ENCODE results near the gene GSTO2. TPM values are rescaled to one million over a fixed set of nuclear protein-coding genes. Genes with fewer than 3 reads are reported as not detected.

GSTO2 gene
- total RNA-seq, 6 experiments from 2014 or later: 2.5 to 15.0 (median 12.3) TPM

DNA sequence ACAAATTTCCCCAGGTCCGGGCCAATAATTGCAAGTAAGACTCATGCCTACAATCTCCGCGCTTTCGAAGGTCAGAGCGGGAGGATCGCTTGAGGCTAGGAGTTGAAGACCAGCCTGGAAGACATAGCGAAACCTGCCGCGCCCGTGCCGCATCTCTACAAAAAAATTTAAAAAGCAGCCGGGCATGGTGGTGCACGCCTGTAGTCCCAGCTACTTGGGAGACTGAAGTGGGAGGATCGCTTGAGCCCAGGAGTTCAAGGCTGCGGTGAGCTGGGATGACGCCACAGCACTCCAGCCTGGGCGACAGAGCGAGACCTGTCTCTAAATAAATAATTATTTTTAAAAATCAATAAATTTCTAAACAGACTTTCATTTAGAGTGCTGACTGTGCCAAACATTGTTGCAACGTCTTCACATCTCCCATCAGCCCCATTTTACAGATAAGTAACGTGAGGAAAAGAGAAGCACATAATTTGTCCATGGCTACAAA, 36.3 kb upstream of the GSTO2 start:
- Mint-ChIP-seq H3K9me3 (no peaks in the 10 kb centered on the region), H3K4me1 (ENCODE audit: low read depth) (peaks cover 16% of the 10 kb centered on the region), H3K27me3 (ENCODE audit: insufficient read depth) (peaks cover 2% of the 10 kb centered on the region), H3K27ac (peak overlapping the region; percentile 80; the same call in 1 of the 2 replicates), H3K36me3 (ENCODE audit: low read depth) (no peaks in the 10 kb centered on the region), H3K4me3 (peak overlapping the region; percentile 92)
- DNase-seq: no peak
- TF ChIP-seq, protein P1, sequence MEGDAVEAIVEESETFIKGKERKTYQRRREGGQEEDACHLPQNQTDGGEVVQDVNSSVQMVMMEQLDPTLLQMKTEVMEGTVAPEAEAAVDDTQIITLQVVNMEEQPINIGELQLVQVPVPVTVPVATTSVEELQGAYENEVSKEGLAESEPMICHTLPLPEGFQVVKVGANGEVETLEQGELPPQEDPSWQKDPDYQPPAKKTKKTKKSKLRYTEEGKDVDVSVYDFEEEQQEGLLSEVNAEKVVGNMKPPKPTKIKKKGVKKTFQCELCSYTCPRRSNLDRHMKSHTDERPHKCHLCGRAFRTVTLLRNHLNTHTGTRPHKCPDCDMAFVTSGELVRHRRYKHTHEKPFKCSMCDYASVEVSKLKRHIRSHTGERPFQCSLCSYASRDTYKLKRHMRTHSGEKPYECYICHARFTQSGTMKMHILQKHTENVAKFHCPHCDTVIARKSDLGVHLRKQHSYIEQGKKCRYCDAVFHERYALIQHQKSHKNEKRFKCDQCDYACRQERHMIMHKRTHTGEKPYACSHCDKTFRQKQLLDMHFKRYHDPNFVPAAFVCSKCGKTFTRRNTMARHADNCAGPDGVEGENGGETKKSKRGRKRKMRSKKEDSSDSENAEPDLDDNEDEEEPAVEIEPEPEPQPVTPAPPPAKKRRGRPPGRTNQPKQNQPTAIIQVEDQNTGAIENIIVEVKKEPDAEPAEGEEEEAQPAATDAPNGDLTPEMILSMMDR (IDR thresholded peaks at IDR 0.05): no peak

DNA sequence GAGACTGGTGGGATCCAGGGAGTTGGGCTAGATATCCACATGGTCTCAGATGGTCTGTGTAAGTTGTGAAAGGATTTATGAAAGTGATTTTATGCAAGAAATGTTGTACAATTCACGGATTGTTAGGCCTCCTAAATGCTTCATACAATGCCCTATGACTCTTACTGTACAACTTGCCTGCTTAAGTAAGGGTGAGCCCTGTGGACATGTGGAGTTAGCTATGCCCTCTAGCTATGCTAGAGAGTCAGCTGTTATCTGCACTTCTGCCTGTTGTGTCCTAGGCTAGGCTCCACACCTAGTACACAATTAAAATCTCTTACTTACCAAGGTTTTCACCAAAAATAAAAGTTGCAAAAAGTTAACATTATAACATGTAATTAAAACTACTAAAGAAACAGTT, 35.2 kb upstream of the GSTO2 start:
- DNase-seq: no peak

DNA sequence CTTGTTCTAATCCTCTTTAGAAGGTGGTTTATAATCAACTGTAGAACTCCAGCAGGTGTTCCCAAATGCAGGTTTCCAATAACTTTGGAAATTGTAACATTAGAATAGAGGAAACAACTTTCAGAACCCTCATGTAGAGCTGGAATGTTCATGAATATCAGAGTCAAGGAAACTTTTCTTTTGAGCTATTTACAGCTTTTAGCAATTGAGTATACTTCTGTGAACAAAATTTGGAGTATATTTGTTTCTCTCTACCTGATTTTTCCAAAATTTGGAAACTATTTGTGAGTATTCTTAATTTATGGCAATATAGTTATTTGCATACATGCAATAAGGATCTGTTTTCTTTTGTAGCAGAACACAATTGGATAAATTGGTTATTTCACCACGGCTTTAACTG, 34.0 kb upstream of the GSTO2 start:
- H3K27me3 Mint-ChIP-seq (ENCODE audit: insufficient read depth): peaks cover 6% of the 10 kb centered on the region
- DNase-seq: no peak

More for the DNA sequence above, 35.2 kb upstream of the GSTO2 start:
- Mint-ChIP-seq H3K4me3 (peak overlapping the region; percentile 46; the same call in 1 of the 2 replicates), H3K27ac (no peak overlapping the region), H3K36me3 (ENCODE audit: low read depth) (no peaks in the 10 kb centered on the region), H3K27me3 (ENCODE audit: insufficient read depth) (peaks cover 6% of the 10 kb centered on the region), H3K9me3 (no peaks in the 10 kb centered on the region), H3K4me1 (ENCODE audit: low read depth) (peaks cover 16% of the 10 kb centered on the region)
- TF ChIP-seq, protein P1 (IDR thresholded peaks at IDR 0.05): no peak

DNA sequence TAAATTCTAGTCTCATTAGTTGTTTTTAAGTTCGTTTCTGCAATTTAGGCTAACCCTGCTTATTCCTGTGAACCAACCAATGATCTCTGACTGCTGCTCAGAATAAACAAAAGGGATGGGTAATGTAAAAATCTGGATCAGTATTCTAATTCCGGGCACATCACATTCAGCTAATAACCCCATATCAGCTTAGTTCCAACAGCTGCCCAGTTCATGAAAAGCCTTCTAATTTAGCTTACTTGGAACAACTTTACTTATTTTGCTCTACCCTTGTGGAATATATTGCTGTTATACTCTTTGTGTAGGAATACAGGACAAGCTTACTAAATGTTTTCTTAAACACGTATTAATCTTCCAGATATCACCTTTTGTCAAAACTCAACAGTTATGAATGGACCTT, 33.2 kb upstream of the GSTO2 start:
- Mint-ChIP-seq H3K27ac (no peak overlapping the region), H3K27me3 (ENCODE audit: insufficient read depth) (peaks cover 8% of the 10 kb centered on the region), H3K9me3 (no peaks in the 10 kb centered on the region), H3K4me3 (no peak overlapping the region), H3K36me3 (ENCODE audit: low read depth) (no peaks in the 10 kb centered on the region), H3K4me1 (ENCODE audit: low read depth) (peaks cover 15% of the 10 kb centered on the region)
- TF ChIP-seq, protein P1 (IDR thresholded peaks at IDR 0.05): no peak
- DNase-seq: no peak

More for the DNA sequence above, 34.0 kb upstream of the GSTO2 start:
- no peak overlapping the region for H3K4me3 Mint-ChIP-seq
- H3K9me3 Mint-ChIP-seq: no peaks in the 10 kb centered on the region
- TF ChIP-seq, protein P1 (IDR thresholded peaks at IDR 0.05): no peak
- peaks cover 16% of the 10 kb centered on the region for H3K4me1 Mint-ChIP-seq (ENCODE audit: low read depth)
- no peaks in the 10 kb centered on the region for H3K36me3 Mint-ChIP-seq (ENCODE audit: low read depth)
- H3K27ac Mint-ChIP-seq: no peak overlapping the region

DNA sequence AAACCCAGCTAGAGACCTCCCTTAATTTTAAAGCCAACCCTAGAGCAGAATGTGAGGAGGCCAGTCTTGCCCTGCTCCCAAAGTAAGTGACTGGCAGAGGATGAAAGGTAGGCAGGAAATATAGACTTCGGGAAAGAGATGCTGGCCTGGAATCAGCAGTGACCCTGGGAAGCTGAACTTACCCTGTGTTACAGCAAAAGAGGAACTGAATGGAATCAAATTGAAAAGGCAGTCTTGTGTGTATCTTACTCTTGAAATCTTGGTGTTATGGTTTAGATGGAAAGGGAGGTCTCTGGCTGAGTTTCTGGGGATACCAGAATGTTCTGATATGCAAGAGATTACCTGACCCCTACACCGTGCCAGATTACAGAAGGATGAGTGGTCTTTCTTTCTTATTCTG, 28.9 kb upstream of the GSTO2 start:
- H3K9me3 Mint-ChIP-seq: no peaks in the 10 kb centered on the region
- H3K4me3 Mint-ChIP-seq: no peak overlapping the region
- no peaks in the 10 kb centered on the region for H3K4me1 Mint-ChIP-seq (ENCODE audit: low read depth)
- peaks cover 6% of the 10 kb centered on the region for H3K27me3 Mint-ChIP-seq (ENCODE audit: insufficient read depth)
- no peak for DNase-seq
- TF ChIP-seq, protein P1 (IDR thresholded peaks at IDR 0.05): no peak
- no peaks in the 10 kb centered on the region for H3K36me3 Mint-ChIP-seq (ENCODE audit: low read depth)
- no peak overlapping the region for H3K27ac Mint-ChIP-seq
